ENCODE results near the gene ADAM10.

GRCh38 chr15:58738046-58738707 is 11.3 kb downstream of the ADAM10 start:
- TF ChIP-seq, protein P1, sequence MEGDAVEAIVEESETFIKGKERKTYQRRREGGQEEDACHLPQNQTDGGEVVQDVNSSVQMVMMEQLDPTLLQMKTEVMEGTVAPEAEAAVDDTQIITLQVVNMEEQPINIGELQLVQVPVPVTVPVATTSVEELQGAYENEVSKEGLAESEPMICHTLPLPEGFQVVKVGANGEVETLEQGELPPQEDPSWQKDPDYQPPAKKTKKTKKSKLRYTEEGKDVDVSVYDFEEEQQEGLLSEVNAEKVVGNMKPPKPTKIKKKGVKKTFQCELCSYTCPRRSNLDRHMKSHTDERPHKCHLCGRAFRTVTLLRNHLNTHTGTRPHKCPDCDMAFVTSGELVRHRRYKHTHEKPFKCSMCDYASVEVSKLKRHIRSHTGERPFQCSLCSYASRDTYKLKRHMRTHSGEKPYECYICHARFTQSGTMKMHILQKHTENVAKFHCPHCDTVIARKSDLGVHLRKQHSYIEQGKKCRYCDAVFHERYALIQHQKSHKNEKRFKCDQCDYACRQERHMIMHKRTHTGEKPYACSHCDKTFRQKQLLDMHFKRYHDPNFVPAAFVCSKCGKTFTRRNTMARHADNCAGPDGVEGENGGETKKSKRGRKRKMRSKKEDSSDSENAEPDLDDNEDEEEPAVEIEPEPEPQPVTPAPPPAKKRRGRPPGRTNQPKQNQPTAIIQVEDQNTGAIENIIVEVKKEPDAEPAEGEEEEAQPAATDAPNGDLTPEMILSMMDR (IDR thresholded peaks at IDR 0.05) = no peak
- no peak for TF ChIP-seq POLR2A (IDR thresholded peaks at IDR 0.05)
